Measurements from ENCODE around the gene RRP1.

DNA sequence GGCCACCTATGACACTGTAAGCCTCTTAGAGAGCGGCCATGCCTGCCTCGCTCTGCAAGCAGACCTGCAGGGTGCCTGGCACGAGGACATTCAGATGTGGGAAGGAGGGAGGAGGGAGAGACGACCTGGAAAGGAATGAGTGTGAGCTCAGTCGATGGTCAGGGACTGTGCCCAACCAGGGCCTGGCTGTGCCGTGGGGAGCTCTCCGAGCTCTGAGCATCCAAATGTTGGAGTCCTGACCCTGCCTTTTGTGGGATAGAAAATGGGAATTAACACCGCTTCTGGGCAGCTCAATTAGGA lies 20.6 kb upstream of the RRP1 start:
- TF ChIP-seq, protein P1, sequence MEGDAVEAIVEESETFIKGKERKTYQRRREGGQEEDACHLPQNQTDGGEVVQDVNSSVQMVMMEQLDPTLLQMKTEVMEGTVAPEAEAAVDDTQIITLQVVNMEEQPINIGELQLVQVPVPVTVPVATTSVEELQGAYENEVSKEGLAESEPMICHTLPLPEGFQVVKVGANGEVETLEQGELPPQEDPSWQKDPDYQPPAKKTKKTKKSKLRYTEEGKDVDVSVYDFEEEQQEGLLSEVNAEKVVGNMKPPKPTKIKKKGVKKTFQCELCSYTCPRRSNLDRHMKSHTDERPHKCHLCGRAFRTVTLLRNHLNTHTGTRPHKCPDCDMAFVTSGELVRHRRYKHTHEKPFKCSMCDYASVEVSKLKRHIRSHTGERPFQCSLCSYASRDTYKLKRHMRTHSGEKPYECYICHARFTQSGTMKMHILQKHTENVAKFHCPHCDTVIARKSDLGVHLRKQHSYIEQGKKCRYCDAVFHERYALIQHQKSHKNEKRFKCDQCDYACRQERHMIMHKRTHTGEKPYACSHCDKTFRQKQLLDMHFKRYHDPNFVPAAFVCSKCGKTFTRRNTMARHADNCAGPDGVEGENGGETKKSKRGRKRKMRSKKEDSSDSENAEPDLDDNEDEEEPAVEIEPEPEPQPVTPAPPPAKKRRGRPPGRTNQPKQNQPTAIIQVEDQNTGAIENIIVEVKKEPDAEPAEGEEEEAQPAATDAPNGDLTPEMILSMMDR (IDR thresholded peaks at IDR 0.05) = no peak
- TF ChIP-seq POLR2A (IDR thresholded peaks at IDR 0.05) = no peak
